ENCODE data around the gene TSHR.
"Not testable (repeated sequence)": the region's sequence is repeated elsewhere in the genome, so short reads cannot be mapped to it uniquely, and the experiment has no call there.

Gene TSHR

GRCh38 chr14:80953211-80953610 lies 2.2 kb upstream of the TSHR start:
- not testable (repeated sequence) for DNase-seq

DNA sequence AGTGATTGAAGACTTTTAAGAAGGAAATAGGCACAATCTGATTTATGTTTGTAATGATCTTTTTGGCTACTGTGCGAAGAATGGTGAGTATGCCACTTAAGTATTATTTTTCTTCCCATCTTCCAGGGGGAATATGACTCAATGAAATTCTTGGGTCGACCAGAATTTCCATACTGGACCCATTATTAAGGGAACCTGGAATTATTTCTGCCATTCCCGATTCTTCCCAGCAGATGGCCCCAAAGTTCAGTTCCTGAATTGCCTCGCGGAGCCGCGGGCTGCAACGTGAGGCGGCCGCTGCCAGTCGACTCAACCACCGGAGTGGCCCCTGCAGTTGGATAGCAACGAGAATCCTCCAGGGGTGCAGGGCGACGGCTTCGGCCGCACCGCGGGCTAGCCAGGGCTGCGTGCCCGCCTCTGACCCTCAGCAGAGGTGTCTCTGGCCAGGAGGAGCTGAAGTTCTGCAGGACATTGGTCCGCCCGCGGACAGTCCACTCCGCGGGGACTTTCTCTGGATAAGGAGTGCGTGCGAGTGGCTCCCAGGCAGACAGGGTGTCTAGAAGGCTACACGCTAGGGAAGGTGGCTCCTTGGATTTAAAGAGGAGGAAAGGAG lies 628 bp upstream of the TSHR start:
- DNase-seq = peak; percentile 35 to 76

DNA sequence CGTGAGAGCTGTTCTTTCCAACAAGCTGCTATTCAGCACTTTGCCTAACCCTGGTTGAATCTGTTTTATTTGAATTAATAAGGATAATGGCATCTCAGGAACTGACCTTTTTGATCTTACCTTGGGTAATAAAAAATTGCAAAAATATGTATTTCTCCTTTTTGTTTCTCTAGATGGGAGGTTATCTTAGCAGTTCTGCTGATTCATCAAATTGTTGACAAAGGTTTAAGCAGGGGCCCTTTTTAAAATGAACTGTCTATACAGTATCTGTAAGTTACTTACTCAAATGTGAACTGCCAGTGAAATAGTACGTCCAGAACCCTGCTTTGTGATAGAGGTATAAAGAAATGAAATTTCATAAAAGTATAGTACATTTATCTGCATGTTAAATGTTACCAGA lies 681 bp downstream of the TSHR start:
- no peak for DNase-seq

GRCh38 chr14:80956922-80957321 lies 1.5 kb downstream of the TSHR start:
- peak; percentile 22 to 70 for DNase-seq

- no peak for DNase-seq
Observed at GRCh38 chr14:80957613-80958012, 2.2 kb downstream of the TSHR start.

- no peak for DNase-seq
Observed at GRCh38 chr14:80958226-80958625, 2.8 kb downstream of the TSHR start.

- DNase-seq = no peak
Observed at GRCh38 chr14:80958939-80959338, 3.5 kb downstream of the TSHR start.

- DNase-seq = peak; percentile 62 to 86
Observed at GRCh38 chr14:80959496-80959895, 4.1 kb downstream of the TSHR start.

DNA sequence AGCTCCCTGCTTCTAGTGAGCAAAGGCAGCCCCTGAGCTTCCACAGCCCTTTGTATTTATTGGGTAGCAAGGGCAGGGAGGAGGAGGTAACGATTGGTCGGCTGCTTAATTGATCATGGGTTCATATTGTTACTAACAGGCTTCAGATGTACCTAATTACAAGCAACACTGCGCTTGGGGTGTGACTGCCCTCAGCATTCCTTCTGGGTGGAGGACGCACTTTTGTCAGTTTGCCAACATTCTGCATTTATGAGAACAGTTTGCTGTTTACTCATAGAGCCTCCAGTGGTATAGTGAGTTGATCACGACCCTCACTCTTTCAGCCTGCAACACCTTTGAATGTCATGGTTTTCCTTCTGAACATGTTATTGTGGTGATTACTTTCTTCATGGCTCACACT lies 9.6 kb downstream of the TSHR start:
- DNase-seq = no peak

DNA sequence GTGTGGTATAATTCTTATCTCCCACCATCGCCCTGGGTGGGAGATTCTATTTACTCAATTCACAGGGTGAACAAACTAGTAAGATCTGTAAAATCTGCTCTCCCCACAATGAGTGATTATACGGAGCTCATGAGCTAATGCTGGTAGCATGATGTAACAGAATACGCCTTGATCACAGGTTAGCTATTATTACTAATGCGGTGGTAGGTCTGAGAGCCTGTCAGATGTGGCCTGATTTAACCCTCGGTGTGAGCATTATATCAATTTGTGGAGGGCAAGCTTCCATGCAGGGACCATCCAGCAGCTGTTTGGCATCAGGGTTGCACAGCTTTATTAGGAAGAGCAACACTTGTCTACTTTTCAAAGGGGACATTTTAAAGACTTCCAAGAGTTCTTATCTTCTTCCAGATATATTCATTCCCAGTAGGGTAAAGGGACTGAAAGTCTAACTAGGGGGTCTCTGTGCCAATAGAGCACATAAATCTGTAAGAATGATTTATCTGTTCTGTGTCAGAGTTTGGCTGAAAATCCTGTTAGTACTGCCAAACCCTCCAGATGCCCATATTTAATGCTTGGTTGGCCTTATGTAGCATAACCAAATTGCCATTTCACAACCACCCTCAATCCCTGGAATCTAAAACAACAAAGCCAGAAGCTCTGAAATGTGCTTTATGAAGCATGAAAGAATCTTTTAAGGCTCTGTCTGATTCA lies 18.7 kb downstream of the TSHR start:
- DNase-seq = peak; percentile 93 to 97

DNA sequence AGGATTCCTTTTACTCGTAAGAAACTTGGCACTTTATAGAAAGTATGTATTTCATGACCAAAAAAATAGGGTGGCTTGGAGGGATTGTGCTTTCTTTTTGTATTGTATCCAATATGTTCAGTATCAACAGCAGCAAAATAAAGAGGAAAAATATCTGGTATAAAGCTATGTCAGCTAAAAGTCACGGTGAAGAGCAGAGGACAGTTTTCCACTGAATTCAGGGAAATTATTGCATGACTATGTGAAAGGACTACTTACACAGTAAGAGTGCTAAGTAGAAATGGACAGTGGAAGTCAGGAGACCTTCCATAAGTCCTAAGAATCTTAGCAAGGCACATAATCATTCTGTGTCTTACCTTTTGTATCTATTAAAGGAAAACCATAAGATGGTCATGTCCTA lies 19.3 kb downstream of the TSHR start:
- no peak for DNase-seq

DNA sequence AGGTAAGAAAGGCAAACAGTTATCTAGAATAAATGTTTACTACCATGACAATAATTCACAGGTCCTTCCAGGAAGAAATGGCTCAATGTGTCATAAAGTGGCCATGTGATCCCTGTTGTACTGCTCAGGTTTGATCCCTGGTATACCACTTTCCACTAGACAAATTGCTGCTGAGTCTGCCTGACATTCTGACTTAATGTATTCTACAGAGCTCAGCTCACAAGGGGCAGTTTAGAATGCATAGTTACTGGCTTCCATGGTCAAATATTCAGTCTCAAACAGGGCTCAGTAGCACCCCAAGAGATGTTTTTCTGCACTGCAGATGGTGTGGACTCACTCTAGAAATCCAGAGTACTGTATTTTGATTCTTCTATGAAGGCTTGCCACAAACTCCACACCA lies 21.8 kb downstream of the TSHR start:
- no peak for DNase-seq

- no peak for DNase-seq
Observed at GRCh38 chr14:80978403-80978802, 23.0 kb downstream of the TSHR start.

GRCh38 chr14:80979951-80980350 lies 24.5 kb downstream of the TSHR start:
- DNase-seq = no peak

DNA sequence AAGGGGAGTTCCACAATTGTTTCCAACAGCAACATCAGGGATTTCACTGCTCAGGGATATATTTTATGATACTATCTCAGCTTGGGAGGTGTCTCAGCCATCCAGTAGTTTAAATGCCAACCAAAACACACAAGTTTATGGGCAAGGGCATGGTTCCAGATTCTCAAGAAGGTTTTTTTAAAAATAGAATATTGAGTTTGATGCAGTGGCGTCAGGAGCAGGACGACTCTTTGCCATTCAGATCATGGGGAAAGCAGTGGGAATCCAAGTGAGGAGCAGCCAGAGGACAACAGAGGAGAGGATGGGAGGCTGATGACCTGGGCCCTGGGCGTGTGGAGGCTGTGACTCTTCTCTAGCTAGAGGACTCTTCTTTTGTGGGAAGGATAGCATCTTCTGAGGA lies 25.7 kb downstream of the TSHR start:
- DNase-seq = peak in 1 of 2 experiments; percentile 24

DNA sequence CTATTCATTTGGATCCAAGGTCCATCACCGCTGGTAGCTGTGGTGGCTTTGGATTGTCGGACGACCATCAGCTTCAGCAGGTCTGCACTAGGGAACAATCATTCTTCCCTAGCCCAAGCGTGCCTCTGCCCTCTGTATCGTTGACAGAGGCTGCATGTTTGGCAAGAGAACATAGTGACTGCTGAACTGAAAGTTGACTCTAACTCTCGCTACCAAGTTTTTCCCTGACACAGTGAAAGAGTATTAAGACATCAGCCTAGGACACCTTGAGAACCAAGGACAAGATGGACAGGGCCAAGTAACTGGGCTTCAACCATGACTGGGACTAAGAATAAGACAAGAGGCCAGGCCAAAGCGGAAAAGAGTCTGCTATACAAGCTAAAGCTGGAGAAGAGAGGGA lies 26.3 kb downstream of the TSHR start:
- no peak for DNase-seq

- no peak for DNase-seq
Observed at GRCh38 chr14:80982711-80983110, 27.3 kb downstream of the TSHR start.

- peak; percentile 66 to 87 for DNase-seq
Observed at GRCh38 chr14:80987235-80988032, 32.0 kb downstream of the TSHR start.

- DNase-seq = no peak
Observed at GRCh38 chr14:80988192-80988591, 32.8 kb downstream of the TSHR start.

DNA sequence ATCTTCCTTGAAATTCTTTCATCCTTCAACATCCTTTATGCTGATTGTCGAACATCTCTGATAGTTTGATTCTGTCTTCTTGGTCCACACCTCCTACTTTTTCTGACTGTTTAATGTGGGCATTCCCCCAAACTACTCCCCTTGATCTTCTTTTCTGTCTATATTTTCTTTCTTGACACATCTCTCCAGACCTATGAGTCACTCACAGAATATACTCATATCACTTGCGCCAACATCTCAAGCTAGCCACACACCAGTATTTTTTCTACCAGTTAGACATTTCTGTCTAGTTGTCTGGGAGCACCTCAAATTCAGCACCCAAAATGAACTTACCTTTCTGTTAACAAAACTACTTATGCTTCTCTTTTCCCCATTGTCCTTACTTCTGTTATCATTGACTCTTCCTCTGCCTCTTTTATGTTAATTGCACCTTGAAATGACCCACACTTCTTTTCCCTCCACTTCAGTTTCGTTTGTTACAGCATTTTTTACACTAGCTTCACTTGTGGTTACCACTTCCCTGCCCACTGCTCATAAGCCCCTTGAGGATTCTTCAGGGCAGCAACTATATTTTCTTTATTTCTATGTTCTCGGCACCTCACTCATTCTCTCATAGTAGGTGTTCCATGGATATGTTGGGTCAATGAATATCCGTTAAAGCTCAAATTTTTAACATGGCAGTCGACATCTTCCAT lies 33.5 kb downstream of the TSHR start:
- DNase-seq = no peak

DNA sequence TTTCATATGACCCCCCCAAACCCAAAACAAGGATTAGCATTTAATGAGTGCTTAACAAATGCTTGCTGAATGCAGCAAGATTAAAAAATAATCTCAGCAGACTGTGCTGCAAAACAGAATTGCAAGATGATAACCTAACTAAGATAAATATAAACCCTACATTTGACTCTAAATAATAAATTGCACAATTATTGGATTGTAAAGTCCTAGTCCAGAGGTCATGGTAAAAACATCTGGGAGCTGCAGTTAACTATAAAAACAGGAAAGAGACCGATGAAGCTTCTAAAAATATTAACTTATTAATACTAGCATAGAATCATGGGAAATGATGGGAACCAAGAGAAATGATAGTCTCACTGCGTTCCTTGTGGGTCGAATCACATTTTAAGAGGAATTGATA lies 37.2 kb downstream of the TSHR start:
- DNase-seq = no peak

DNA sequence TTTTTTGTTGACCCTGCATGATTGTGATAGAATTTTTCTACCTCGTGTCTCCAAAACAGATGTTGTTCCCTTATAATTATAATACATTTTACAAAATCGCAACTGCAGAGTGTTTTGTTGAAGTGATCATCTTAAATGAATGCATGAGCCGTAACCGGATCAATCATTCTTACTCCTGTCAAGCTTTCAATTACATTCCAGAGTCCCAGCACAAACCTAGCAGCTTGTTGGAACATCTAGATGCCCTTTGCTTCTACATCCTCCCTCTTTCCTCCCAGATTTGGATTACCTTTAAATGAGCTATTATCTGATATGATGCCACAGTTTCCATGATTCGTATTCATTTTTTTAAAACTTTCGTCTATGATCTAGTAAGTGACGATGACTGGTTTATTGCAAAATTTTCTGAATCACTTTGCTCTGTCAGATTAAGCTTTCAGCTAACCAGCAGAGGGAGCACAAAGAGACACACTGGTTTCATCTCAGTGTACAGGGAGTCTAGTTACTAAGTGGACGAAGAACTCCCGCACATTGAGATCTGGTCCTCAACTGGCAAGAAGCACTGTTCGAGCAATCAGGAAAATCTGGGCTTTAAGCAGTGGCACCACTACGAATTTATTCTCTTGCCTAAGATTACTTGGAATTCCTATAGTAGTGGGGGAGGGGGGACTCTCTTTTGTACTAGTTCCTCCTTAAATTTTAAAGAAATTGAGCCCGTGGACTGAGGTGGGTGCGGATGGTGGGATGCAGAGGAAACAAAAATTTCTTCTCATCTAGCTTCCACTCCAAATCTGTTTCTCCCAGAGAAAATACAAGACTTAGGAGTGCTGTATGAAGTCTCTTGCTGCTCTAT lies 40.9 kb downstream of the TSHR start:
- peak; percentile 18 to 72 for DNase-seq

Data from NCI-H446 (cell line).